AG09319 (cell line): Measurements from ENCODE around the gene MATR3.

Experiments used
- DNase-seq: peaks from one replicate; pipeline ENCODE4 v3.0.0-alpha.2; 2010; ENCODE audit warnings: low read depth; ENCODE audit errors: extremely low read depth
- TF ChIP-seq, protein P1 (sequence below): IDR thresholded peaks from 2 replicates; pipeline ENCODE4 v1.5.1; 2011; ENCODE audit warnings: low read depth, mild to moderate bottlenecking, inconsistent platforms, low read length, moderate library complexity

The MATR3 gene

DNA sequence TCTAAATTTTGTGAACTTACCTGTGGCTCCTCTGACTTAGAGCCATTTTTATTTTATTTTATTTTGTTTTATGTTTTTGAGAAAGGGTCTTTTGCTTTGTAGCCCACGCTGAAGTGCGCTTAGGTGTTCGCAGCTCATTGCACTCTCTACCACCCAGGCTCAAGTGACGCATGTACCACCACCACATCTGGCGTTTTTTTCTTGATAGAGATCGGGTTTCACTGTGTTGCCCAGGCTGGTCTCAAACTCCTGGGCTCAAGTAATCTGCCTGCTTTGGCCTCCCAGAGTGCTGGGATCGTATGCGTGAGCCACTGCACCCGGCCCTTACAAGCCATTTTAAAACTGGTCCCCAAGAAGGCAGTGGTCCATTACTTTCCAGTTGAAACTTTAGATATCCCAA, 18.5 kb downstream of the MATR3 start:
- no peak for DNase-seq
- TF ChIP-seq, protein P1, sequence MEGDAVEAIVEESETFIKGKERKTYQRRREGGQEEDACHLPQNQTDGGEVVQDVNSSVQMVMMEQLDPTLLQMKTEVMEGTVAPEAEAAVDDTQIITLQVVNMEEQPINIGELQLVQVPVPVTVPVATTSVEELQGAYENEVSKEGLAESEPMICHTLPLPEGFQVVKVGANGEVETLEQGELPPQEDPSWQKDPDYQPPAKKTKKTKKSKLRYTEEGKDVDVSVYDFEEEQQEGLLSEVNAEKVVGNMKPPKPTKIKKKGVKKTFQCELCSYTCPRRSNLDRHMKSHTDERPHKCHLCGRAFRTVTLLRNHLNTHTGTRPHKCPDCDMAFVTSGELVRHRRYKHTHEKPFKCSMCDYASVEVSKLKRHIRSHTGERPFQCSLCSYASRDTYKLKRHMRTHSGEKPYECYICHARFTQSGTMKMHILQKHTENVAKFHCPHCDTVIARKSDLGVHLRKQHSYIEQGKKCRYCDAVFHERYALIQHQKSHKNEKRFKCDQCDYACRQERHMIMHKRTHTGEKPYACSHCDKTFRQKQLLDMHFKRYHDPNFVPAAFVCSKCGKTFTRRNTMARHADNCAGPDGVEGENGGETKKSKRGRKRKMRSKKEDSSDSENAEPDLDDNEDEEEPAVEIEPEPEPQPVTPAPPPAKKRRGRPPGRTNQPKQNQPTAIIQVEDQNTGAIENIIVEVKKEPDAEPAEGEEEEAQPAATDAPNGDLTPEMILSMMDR: no peak

DNA sequence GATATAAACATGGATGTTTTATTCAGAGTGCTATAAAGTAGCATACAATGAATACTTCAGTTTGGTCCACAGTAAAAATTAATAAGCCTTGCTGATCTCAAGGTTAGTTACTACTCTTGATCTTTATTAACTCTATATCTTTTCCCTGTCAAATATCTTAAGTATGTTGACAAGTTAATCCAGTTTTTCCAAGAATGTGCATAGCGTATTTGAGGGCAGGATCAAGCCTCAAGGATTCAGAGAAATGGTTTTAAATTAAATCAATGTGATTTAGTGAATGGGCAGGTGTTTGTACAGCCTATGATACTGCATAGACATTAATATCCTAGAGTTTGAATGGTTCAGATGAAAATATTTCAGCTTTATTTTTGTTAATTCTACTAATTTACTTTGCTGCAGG, 20.7 kb downstream of the MATR3 start:
- TF ChIP-seq, protein P1: no peak

DNA sequence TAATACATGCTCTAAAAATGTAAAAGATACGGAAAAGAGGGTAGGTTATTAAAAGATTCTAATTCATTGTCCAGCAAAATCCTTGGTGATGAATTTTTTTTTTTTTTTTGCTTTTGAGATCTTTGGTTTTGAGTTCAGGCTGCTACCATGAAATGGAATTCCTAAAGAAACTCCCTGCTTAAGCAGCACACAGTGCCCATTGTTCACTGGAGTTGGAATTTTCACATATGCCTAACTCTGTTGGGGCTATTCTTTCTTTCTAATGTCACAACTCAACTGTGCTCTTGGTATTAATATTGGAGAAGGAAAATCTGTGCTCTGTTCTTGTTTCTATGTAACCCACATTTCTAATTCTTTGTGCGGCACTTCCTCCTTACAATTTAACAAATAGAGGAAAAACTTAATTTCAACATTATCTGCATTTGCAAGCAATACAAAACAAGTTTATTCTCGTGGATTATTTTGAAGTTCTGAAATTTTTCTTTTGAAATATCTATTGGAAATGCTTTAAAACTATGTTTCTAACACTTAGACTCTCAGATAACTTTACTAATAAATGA, 21.6 kb downstream of the MATR3 start:
- DNase-seq: no peak

More for the DNA sequence above, 20.7 kb downstream of the MATR3 start:
- DNase-seq: no peak

DNA sequence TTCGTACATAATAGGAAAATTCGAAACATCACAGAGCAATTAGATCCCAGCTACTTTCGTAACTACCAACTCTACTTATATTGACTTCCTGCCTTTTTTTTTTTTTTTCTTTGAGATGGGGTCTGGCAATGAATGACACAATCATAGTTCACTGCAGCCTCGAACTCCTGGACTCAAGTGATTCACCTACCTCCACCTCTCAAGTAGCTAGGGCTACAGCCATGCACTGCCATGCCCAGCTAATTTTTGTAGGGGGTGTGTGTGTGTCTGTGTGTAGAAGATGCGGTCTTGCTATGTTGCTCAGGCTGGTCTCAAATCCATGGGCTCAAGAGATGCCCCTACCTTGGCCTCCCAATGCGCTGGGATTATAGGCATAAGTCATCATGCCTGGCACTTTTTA, 42.3 kb downstream of the MATR3 start:
- TF ChIP-seq, protein P1: no peak
- DNase-seq: no peak

More for the DNA sequence above, 21.6 kb downstream of the MATR3 start:
- TF ChIP-seq, protein P1: no peak

DNA sequence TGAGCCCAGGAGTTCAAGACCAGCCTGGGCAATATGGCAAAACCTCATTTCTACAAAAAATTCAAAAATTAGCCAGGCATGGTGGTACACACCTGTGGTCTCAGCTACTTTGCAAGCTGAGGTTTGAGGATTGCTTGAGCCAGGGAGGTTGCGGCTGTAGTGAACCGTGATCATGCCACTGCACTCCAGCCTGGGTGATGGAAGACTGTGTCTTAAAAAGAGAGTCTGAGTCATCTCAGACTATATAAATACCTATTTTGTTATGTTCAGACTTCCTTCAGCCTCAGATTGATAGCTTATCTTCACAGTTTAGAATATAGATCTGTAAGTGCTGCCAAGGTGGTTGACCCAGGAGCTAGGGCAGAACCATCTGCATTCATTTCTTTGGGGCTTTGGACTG, 46.5 kb downstream of the MATR3 start:
- DNase-seq: no peak
- TF ChIP-seq, protein P1: no peak

DNA sequence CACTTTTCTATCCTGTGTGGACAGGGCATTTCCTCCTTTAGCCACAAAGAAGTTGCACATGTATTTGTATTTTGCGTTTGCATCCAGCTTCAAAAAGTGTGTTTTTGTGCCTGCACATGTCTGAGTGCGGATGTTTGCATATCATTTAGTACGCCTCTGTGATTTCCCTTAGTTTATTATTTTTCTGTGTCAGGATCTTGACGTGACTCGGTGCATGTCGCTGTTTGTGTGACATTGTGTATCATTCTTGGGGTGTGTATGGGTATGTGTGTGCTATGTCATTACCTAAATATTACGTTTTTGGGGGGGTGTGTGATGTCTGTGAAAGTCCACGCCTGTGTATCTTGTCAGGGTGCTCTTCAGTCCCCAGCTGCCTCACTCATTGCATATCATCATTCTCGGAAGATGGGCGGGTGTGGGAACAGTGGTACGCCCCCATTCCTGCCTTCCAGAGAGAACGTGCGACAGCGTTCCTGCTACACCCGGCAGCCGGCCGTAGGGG, 47.7 kb downstream of the MATR3 start:
- no peak for DNase-seq
- TF ChIP-seq, protein P1: no peak

DNA sequence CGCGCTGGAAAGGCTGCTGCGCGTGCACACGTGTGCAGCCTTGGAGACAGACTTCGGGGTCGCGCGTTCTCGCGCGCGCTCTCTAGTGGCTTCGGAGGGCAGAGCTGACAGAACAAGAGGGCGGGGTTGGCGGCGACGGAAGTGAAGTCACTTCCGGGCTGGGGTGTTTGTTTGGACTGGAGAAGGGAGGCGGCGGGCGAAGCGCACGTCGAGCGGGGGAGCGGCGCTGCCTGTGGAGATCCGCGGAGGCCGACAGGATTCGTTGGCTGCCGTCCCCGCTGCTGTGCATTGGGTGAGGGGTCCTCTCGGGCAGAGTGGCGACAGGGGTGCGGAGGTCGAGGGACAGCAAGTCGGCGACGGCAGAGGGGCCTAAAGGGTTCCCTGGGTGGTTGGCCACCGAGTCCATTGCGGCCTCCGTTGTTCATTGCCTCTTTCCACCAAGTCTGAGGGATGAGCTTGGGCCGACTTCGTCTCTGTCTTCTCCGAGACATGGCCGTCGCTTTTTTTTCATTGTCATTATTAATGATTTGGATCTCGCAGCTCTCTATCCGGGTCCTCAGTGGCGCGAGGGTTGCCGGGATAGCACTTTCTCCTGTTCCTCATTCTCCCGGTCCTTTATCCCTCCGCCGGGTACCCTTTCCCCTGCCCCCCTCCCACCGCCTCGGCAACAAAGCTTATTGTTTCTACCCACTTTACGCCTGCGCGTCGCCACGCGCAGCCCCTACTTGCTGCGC, 48.3 kb downstream of the MATR3 start, which contains the start of gene PAIP2:
Gene PAIP2 (plus strand): TSS at position 166 of the 734 bp plus-strand sequence. CDS start 21,931 bp downstream, outside the sequence.
- DNase-seq: peak; percentile 93
- TF ChIP-seq, protein P1: peak; percentile 84
